GM12873 (cell line): Measurements from ENCODE around the gene PIP4K2A.

ENCODE experiments used
- TF ChIP-seq, protein P1 (sequence below): IDR thresholded peaks from 2 replicates; pipeline ENCODE4 v1.5.1; 2012; ENCODE audit warnings: low read depth, mild to moderate bottlenecking, moderate library complexity, low read length, control low read depth; ENCODE audit not compliant: insufficient read depth; ENCODE audit errors: missing control alignments

PIP4K2A gene

DNA sequence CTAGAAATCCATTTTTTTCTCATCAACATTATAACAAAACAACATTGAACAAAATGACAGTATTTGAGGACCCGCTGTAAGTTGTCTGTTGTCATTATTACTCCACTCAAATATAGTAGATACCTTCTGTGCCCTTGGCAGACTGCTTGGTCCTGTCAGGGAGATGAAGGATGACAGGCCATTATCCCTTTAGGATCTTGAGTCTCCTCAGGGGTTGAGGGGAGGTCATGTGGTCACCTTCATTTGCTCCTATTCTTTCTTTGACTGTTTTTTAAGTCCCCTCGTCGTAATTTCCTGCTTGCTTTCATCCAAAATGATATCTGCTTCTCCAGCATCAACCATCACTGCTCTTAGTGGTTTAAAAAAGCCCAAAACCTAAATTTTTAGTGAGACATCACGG is 2.6 kb upstream of the PIP4K2A start:
- TF ChIP-seq, protein P1, sequence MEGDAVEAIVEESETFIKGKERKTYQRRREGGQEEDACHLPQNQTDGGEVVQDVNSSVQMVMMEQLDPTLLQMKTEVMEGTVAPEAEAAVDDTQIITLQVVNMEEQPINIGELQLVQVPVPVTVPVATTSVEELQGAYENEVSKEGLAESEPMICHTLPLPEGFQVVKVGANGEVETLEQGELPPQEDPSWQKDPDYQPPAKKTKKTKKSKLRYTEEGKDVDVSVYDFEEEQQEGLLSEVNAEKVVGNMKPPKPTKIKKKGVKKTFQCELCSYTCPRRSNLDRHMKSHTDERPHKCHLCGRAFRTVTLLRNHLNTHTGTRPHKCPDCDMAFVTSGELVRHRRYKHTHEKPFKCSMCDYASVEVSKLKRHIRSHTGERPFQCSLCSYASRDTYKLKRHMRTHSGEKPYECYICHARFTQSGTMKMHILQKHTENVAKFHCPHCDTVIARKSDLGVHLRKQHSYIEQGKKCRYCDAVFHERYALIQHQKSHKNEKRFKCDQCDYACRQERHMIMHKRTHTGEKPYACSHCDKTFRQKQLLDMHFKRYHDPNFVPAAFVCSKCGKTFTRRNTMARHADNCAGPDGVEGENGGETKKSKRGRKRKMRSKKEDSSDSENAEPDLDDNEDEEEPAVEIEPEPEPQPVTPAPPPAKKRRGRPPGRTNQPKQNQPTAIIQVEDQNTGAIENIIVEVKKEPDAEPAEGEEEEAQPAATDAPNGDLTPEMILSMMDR = no peak

DNA sequence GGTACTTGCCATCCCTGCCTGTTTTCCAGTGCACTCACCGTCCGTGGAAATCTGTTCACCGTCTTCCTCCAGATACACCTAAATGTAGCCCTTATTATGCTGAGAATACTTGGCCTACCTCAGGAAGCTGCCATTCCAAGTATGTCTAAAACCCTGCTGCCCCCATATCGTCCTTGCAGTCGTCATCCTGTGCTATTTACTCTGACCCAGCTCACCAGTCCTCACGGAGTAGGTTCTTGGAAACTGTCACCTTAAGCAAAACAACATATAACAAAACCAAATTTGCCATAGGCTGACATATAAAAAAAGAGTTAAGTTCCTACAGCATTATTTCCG is 880 bp upstream of the PIP4K2A start:
- TF ChIP-seq, protein P1 = no peak

DNA sequence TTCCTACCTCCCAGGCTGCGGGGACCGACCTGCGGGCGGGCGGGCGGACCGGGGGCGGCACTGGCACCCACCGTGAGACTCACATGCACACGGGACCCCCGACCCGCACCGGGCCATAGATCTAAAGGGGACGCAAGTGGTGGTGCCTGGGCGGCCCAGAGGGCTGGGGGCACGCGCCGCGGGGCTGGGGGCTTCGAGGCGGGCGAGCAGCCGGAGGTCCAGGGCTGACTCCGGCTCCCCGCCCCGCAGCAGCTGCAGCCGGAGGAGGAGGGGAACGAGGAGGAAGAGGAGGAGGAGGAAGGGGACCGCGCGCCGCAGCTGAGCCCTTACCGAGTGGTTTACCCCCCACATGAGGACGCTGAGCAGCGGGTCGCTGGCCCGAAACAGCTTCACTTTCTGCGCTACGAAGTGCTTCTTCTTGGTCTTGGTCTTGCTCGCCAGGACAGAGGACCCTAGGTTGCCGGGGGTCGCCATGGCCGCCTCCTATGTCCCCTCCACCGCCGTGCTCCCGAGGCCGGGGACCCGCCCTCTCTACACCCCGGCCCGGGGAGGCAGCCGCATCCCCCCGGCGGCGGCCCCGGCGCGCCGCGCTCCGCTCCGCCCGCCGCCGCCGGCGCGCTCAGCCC is 412 bp downstream of the PIP4K2A start:
- TF ChIP-seq, protein P1 = no peak

DNA sequence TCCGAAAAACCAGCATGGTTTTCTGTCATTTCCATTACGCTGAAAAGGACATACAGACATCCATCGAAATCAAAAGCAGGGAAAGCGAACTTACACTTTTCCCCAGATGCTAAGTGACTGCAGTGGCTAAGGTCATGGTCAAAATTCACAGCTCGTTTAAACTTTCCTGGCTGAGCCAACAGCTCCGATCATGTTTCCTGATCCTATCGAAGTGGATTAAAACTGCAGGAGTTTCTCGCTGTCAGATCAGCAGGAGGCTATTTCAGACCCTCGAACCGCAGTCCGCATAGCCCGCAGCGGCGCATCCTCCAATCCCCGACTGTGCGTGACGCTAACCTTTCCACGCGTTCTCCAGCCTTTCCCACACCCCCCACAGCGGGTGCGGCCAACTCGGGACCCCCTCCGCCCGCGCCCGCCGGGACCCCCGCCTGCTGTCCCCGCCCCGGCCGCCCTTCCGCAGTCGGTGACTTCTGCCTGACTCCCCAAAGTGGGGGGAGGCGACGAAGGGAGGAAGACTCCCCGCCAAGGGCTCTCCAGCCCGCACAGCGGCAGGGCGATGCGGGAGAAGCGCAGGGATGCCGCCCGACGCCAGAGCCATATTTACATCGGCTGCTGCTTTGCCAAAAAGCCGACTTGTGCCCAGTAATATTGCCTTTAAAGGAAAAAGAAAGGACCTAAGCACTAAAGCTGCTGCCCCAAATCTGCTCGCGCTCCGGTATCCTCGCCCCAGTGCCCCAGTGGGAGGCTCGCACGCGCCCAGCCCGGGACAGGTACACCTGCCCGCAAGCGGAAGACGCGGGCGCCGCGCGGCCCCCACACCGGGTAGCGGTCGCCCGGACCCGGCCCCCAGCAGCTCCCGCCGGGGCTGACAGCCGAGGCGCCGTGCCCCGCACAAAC is 1.2 kb downstream of the PIP4K2A start:
- TF ChIP-seq, protein P1 = no peak

DNA sequence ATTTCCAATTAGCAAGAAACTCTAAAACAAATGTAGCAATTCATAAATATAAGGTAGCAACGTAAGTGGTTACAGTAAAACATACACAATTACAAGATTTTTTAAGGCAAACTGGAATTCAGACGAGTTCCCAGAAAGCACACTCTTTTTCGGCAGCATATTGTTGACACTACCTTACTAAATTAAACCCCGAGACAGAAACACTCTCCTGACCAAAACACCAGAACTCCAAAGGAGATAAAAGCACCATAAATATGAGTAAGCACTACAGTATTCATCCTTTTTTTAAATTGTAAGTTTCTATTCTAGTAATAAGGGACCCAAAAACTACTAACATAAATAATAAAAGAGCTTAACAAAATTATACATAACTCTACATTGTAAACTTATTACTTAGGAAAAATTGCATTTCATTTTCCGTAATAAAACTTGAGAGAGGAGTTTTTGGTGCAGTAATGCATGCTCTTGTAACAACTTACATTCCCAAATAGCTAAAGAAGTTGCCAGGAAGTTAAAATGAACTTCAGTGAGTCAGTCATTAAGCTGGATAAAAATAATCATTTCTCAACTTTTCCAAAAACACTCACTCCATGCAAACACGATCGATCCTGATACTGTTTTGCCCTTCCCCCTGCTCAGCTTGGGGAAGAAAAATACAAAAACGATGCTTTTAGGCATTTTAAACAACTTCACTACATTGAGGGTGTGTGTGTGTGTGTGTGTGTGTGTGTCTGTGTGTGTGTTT is 2.0 kb downstream of the PIP4K2A start:
- TF ChIP-seq, protein P1 = no peak

DNA sequence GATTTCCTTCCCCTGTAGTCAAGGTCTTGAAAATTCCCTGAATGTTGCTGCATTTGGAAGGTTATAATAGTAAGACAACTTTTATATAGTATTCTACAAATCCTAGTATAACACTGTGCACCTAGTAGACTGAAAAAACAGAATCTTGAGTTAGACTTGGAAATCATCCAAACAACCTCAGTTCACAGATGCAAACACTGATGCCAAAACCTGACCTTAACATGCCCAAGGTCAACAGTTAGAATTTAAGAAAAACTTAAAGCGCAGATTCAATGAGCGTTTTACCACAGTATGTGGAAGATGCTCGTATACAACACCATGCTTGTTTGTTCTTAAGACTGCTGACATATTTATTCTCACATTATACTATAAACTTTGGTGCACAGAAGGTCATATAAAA is 3.0 kb downstream of the PIP4K2A start:
- TF ChIP-seq, protein P1 = no peak
